ENCODE measurements around the gene PPP1R18. TPM values are rescaled to one million over a fixed set of nuclear protein-coding genes. Genes with fewer than 3 reads are reported as not detected.
A peak's percentile ranks its signal among the peaks of the same experiment; 100 is the strongest.

PPP1R18 gene
- total RNA-seq, 2 donors from 2014 or later = 12.2 to 21.9 TPM

DNA sequence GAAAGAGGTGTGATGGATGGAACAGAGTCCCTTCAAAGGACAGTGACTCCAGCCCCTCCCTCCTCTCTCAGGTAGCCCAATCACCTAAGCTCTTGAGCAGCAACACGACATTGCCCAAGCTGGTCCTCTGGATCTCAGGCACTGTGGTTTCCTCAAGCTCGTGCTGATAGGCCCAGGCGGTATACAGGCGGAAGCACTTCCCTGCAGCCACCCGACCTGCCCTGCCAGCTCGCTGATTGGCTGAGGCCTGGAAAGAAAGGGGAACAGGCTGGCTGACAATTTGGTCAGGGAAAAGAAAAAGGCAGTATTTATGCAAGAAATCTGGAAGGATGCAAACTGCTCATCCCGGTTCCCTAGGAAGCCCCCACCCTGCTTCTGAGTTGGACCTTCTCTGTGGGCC, 29.9 kb downstream of the PPP1R18 start:
- intact Hi-C loops (cut with DNase I) = no loop called here

DNA sequence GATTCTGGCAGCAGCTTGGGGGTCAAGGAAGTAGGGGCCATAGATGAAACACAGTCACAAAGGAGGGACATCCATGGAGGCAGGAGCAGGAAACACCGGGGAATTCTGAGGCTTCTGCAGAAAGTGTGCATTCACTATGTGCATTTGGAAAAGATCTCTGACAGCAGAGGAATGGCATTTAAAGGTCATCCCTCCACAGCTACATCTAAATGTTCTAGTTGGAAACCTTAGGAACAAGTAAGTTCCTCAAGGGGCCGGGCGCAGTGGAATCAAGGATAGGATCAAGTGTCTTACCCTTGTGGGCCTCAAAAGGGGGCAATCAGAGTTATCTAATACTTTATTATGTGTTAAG, 30.7 kb downstream of the PPP1R18 start:
- H3K27me3 ChIP-seq (replicated peaks; ENCODE audit: insufficient read depth) = no peaks in the 10 kb centered on the region
- no peaks in the 10 kb centered on the region for H3K4me1 ChIP-seq (replicated peaks)
- H3K4me3 ChIP-seq = no peak overlapping the region
- TF ChIP-seq POLR2A (IDR thresholded peaks at IDR 0.05) = no peak
- no peak for DNase-seq (ENCODE audit: low spot score)
- 99% methylated on average over 3 of the region's 3 CpGs for WGBS
- no peak overlapping the region for H3K27ac ChIP-seq
- no peaks in the 10 kb centered on the region for H3K9me3 ChIP-seq
- intact Hi-C loops (cut with DNase I) = no loop called here
- peaks cover 20 to 49% of the 10 kb centered on the region in 2 donors for H3K36me3 ChIP-seq

More for the DNA sequence above, 29.9 kb downstream of the PPP1R18 start:
- Histone ChIP-seq H3K4me1 (replicated peaks) (no peaks in the 10 kb centered on the region), H3K27me3 (replicated peaks; ENCODE audit: insufficient read depth) (no peaks in the 10 kb centered on the region), H3K27ac (no peak overlapping the region), H3K9me3 (no peaks in the 10 kb centered on the region), H3K4me3 (no peak overlapping the region), H3K36me3 (peaks cover 24 to 49% of the 10 kb centered on the region in 2 donors)
- 76% methylated on average over 7 of the region's 7 CpGs for WGBS
- TF ChIP-seq, protein P1, sequence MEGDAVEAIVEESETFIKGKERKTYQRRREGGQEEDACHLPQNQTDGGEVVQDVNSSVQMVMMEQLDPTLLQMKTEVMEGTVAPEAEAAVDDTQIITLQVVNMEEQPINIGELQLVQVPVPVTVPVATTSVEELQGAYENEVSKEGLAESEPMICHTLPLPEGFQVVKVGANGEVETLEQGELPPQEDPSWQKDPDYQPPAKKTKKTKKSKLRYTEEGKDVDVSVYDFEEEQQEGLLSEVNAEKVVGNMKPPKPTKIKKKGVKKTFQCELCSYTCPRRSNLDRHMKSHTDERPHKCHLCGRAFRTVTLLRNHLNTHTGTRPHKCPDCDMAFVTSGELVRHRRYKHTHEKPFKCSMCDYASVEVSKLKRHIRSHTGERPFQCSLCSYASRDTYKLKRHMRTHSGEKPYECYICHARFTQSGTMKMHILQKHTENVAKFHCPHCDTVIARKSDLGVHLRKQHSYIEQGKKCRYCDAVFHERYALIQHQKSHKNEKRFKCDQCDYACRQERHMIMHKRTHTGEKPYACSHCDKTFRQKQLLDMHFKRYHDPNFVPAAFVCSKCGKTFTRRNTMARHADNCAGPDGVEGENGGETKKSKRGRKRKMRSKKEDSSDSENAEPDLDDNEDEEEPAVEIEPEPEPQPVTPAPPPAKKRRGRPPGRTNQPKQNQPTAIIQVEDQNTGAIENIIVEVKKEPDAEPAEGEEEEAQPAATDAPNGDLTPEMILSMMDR (IDR thresholded peaks at IDR 0.05) = no peak
- no peak for TF ChIP-seq POLR2AphosphoS5 (IDR thresholded peaks at IDR 0.05)
- no peak for TF ChIP-seq POLR2A (IDR thresholded peaks at IDR 0.05)
- no peak for DNase-seq (ENCODE audit: low spot score)

DNA sequence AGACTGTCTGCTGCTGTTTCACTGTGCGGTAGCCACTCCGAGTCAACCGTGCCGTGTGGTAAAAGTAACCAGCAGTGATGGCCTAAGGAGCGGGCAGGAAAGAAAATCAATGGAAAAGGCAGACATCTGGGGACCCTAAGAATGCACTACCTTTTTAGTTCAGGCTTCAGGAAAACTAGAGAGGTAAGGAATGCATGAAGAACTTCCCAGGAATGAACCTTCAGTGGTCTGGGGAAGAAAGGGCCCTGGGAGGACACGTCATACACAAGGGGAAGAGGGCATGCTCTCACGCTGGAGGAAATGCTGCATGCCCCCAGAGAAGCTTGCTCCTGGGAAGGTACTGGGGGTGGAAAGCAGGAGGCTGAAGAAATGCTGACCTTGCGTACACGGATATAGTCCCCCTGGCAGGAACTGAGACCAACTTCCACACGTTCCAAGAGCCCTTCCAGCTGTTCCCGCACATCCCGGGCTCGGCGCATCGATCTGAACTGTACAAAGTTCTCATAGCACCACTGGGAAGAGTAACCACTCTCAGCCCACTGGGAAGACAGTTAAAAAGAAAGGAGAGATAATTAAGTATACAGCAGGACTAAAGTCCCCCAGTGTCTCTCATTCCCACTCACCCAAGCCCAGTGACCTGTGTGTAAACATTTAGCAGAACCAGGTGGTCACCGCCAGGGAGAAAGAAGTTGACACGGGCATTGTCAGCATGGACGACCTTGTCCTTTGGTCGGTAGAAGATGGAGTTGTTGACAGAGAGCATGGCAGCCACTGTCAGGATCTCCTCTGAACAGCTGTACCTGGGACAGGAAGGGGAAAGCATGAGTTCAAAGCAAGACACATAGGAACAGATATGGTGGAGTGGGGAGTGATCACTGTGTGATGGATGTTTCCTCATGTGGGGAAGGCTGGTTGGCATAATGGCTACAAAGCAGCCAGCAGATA, 31.4 kb downstream of the PPP1R18 start:
- no peak overlapping the region for H3K27ac ChIP-seq
- intact Hi-C loops (cut with DNase I) = no loop called here
- no peaks in the 10 kb centered on the region for H3K9me3 ChIP-seq
- no peaks in the 10 kb centered on the region for H3K27me3 ChIP-seq (replicated peaks; ENCODE audit: insufficient read depth)
- no peak for DNase-seq (ENCODE audit: low spot score)
- peaks cover 20 to 47% of the 10 kb centered on the region in 2 donors for H3K36me3 ChIP-seq
- no peak overlapping the region for H3K4me3 ChIP-seq
- no peaks in the 10 kb centered on the region for H3K4me1 ChIP-seq (replicated peaks)
- TF ChIP-seq POLR2AphosphoS5 (IDR thresholded peaks at IDR 0.05) (no peak), POLR2A (IDR thresholded peaks at IDR 0.05) (no peak)
- TF ChIP-seq, protein P1 (IDR thresholded peaks at IDR 0.05) = no peak
- 92% methylated on average over 19 of the region's 19 CpGs for WGBS

DNA sequence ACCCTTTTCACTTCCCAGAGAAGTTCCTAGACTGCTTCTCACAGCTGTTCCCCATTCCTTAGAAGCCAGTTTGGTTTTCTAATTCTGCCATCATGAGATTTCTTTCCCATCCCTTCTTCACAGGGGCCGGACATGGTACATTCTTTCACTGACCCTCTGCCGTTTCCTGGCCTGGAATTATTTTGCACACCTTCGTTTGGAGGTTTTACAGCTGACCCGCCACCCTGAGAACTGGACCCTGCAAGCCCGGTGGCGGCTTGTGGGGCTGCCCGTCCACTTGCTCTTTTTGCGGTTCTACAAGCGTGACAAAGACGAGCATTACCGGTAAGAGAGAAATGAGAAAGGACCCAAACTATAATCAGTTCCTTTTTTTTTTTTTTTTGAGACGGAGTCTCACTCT, 35.3 kb downstream of the PPP1R18 start:
- intact Hi-C loops (cut with DNase I) = no loop called here
- no peak overlapping the region for H3K4me3 ChIP-seq
- H3K27me3 ChIP-seq (replicated peaks; ENCODE audit: insufficient read depth) = no peaks in the 10 kb centered on the region
- DNase-seq (ENCODE audit: low spot score) = no peak
- peaks cover 14 to 27% of the 10 kb centered on the region in 2 donors for H3K36me3 ChIP-seq
- no peaks in the 10 kb centered on the region for H3K9me3 ChIP-seq
- no peaks in the 10 kb centered on the region for H3K4me1 ChIP-seq (replicated peaks)
- TF ChIP-seq POLR2A (IDR thresholded peaks at IDR 0.05) (no peak), POLR2AphosphoS5 (IDR thresholded peaks at IDR 0.05) (no peak)
- TF ChIP-seq, protein P1 (IDR thresholded peaks at IDR 0.05) = no peak
- no peak overlapping the region for H3K27ac ChIP-seq
- WGBS = 84% methylated on average over 12 of the region's 12 CpGs

DNA sequence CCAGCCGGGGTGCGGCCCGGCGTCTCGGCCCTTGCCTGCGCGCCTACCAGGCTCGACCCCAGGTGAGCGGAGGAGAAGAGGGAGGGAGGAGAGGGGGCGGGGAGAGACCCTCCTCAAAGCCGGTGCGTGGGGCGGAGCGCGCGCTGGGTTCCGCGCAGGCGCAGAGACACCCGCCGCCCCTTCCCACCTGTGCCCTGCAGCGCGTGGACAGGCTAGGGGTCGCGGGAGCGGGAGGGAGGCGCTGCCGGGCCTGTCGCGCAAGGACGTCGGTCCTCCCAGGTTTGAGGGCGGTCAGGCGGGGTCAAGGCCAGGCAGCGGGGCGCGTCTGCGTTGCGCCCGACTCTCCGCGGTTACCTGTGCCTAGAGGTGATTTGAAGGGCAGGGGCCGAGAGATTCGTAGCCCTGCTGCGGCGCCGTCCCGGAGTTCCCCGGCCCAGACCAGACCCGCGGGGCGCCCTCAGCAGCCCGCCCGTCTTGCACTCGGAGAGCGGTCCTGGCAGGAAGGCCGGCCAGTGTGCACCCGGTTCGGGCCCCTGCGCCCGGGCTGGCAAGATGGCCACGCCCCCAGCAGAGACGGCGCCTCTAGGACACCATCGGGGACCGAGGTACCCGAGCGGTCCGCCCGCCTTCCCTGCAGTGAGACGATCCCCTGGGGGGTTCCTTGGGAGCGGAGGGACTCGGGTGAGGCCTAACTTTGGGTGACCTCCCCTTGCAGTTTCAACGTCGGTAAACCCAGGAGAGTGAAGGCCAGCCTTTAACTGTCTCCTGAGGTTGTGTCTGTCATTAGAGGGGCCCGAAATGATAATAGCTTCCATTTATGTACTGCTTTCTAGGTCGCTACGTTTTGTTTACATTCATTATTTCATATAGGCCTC, 39.0 kb downstream of the PPP1R18 start:
- under 1% methylated on average over 69 of the region's 78 CpGs for WGBS
- no peaks in the 10 kb centered on the region for H3K27me3 ChIP-seq (replicated peaks; ENCODE audit: insufficient read depth)
- no peaks in the 10 kb centered on the region for H3K9me3 ChIP-seq
- peaks cover 0 to 3% of the 10 kb centered on the region in 2 donors for H3K36me3 ChIP-seq
- peak; percentile 53 for DNase-seq (ENCODE audit: low spot score)
- peak overlapping the region; percentile 94 to 96 for H3K27ac ChIP-seq
- peak overlapping the region; percentile 89 to 90 for H3K4me3 ChIP-seq
- TF ChIP-seq POLR2A (IDR thresholded peaks at IDR 0.05) = no peak
- TF ChIP-seq POLR2AphosphoS5 (IDR thresholded peaks at IDR 0.05) = peak; percentile 2
- TF ChIP-seq, protein P1 (IDR thresholded peaks at IDR 0.05) = peak in 1 of 4 experiments; percentile 2
- H3K4me1 ChIP-seq (replicated peaks) = no peaks in the 10 kb centered on the region
- intact Hi-C loops (cut with DNase I) = no loop called here
